GM12872 (cell line): ENCODE data around the gene FOXQ1.

Experiments used
- CTCF ChIP-seq: IDR thresholded peaks from 3 replicates; pipeline ENCODE4 v1.5.1; 2011; ENCODE audit warnings: low read depth, mild to moderate bottlenecking, low read length, moderate library complexity; ENCODE audit not compliant: insufficient read depth

The FOXQ1 gene

GRCh38 chr6:1281746-1282145 lies 30.2 kb upstream of the FOXQ1 start:
- no peak for TF ChIP-seq CTCF

GRCh38 chr6:1283501-1283900 lies 28.4 kb upstream of the FOXQ1 start:
- no peak for TF ChIP-seq CTCF

- TF ChIP-seq CTCF: no peak
Measured at GRCh38 chr6:1285556-1285955, 26.3 kb upstream of the FOXQ1 start.

GRCh38 chr6:1285956-1286355 lies 25.9 kb upstream of the FOXQ1 start:
- TF ChIP-seq CTCF: no peak

GRCh38 chr6:1287103-1287591 lies 24.8 kb upstream of the FOXQ1 start:
- TF ChIP-seq CTCF: no peak

- TF ChIP-seq CTCF: no peak
Measured at GRCh38 chr6:1290086-1290485, 21.8 kb upstream of the FOXQ1 start.

GRCh38 chr6:1290805-1291204 lies 21.1 kb upstream of the FOXQ1 start:
- TF ChIP-seq CTCF: no peak

- TF ChIP-seq CTCF: no peak
Measured at GRCh38 chr6:1291381-1291780, 20.5 kb upstream of the FOXQ1 start.
